Subcutaneous abdominal adipose tissue (tissue), 5 donors: ENCODE data around the gene ZNF79.
A peak's percentile ranks its signal among the peaks of the same experiment; 100 is the strongest.

ENCODE experiments used
- H3K27ac ChIP-seq: one replicate; pipeline ENCODE4 v1.7.0; 2013; ENCODE audit warnings: low read depth, mild to moderate bottlenecking, inconsistent platforms, low read length, moderate library complexity
- H3K27me3 ChIP-seq, 5 donors: one replicate each; pipeline ENCODE4 v1.7.0; 2013; ENCODE audit warnings: low read length in 5 of 5, inconsistent platforms in 1 of 5; ENCODE audit not compliant: control insufficient read depth in 5 of 5, insufficient read depth in 4 of 5
- H3K36me3 ChIP-seq, 5 donors: one replicate each; pipeline ENCODE4 v1.7.0; 2013; ENCODE audit warnings: low read length in 5 of 5; ENCODE audit not compliant: control insufficient read depth in 5 of 5, insufficient read depth in 5 of 5
- H3K4me1 ChIP-seq, 5 donors: one replicate each; pipeline ENCODE4 v1.7.0; 2013; ENCODE audit warnings: low read length in 5 of 5, mild to moderate bottlenecking in 3 of 5, moderate library complexity in 1 of 5; ENCODE audit not compliant: control insufficient read depth in 5 of 5, insufficient read depth in 5 of 5
- H3K4me3 ChIP-seq, 5 donors: one replicate each; pipeline ENCODE4 v1.7.0; 2013; ENCODE audit warnings: low read length in 5 of 5, low read depth in 1 of 5
- H3K9ac ChIP-seq, 5 donors: one replicate each; pipeline ENCODE4 v1.7.0; 2013; ENCODE audit warnings: low read length in 5 of 5, mild to moderate bottlenecking in 4 of 5, moderate library complexity in 3 of 5
- H3K9me3 ChIP-seq, 5 donors: one replicate each; pipeline ENCODE4 v1.7.0; 2013; ENCODE audit warnings: low read length in 5 of 5; ENCODE audit not compliant: control insufficient read depth in 5 of 5
- donor health status: healthy.
- donor health status: healthy.
- donor health status: healthy.
- donor health status: healthy.
- donor health status: healthy.

The ZNF79 gene

DNA sequence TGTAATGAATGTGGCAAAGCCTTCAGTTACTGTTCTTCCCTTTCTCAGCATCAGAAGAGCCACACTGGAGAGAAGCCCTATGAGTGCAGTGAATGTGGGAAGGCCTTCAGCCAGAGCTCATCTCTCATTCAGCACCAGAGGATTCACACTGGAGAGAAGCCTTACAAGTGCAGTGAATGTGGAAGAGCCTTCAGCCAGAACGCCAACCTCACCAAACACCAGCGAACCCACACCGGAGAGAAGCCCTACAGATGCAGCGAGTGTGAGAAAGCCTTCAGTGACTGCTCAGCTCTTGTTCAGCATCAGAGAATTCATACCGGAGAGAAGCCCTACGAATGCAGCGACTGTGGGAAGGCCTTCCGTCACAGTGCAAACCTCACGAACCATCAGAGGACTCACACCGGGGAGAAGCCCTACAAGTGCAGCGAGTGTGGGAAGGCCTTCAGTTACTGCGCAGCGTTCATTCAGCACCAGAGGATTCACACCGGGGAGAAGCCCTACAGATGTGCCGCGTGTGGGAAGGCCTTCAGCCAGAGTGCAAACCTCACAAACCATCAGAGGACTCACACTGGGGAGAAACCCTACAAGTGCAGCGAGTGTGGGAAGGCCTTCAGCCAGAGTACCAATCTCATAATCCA lies 20.2 kb downstream of the ZNF79 start:
- no peak overlapping the region for H3K4me3 ChIP-seq
- peaks cover 0 to 13% (median 10%) of the 10 kb centered on the region in 5 donors for H3K9me3 ChIP-seq
- H3K4me1 ChIP-seq: peaks cover 0 to 16% (median 12%) of the 10 kb centered on the region in 5 donors
- peaks cover 10 to 87% (median 78%) of the 10 kb centered on the region in 5 donors for H3K36me3 ChIP-seq
- no peak overlapping the region for H3K9ac ChIP-seq
- no peak overlapping the region for H3K27ac ChIP-seq
- H3K27me3 ChIP-seq: no peaks in the 10 kb centered on the region

DNA sequence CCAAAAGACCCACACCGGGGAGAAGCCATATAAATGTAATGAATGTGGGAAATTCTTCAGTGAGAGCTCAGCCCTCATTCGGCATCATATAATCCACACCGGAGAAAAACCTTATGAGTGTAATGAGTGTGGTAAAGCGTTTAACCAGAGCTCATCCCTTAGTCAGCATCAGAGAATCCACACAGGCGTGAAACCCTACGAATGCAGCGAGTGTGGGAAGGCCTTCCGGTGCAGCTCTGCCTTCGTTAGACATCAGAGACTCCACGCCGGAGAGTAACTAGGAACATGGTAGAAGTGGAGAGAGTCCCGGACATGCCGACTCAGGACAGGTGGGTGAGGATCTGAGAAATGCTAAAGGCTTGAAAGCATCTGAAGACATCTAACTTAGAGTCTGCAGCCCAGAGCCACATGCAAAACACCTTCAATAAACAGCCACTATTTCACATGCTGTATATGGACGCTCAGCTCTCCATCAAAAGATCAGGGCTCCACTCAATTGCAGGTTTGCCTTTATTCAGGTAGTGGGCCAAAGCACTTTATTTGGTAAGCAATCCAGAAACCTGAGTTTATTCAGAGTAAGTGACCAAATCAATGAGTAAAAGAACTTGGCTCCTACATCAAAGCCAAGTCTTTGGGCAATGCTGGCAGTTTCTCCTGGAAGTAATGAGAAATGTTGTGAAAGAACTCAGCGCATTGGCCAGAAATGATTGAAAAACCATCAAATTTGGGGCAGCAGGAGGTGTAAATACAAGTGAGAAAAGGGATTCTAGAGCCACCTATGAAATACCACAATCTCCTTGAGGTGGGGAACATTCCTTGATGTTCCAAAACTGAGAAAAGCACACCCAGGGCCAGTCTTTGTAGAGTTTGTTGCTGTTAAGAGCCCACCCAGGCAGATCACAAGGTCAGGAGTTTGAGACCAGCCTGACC lies 21.0 kb downstream of the ZNF79 start:
- Histone ChIP-seq H3K4me1 (peaks cover 5 to 23% (median 20%) of the 10 kb centered on the region in 5 donors), H3K9ac (no peak overlapping the region), H3K9me3 (peaks cover 0 to 13% (median 10%) of the 10 kb centered on the region in 5 donors), H3K27ac (no peak overlapping the region), H3K27me3 (no peaks in the 10 kb centered on the region), H3K4me3 (no peak overlapping the region), H3K36me3 (peaks cover 10 to 84% (median 77%) of the 10 kb centered on the region in 5 donors)

DNA sequence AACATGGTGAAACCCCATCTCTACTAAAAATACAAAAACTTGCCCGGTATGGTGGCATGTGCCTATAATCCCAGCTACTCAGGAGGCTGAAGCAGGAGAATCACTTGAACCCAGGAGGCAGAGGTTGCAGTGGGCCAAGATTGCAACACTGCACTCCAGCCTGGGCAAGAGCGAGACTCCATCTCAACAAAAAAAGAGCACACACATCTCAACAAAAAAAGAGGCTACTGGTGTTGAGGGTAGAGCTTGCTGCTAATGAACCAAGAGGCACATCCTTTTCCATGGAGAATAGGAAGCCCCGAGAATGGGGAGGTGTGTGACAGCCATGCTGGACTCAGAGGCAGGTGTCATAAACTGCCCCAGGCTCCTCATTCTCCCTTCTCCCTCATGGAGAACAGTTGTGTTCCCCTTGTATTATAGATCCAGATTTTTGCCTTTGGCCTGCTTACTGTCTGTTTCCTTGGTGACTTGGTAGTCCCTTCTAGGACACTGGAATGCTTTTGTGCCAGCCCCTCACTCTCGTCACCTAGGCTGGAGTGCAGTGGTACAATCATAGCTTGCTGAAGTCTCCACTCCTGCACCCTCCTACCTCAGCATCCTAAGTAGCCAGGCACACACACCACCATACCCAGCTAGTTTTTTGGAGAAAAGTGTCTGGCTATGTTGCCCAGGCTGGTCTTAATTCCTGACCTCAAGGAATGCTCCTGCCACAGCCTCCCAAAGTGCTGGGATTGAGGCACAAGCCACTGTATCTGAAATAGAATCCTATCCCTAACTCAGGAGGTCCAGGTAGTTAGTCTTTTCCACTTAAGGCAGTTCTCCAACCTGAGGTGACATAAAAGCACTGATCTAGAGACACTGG lies 21.9 kb downstream of the ZNF79 start:
- H3K27me3 ChIP-seq: no peaks in the 10 kb centered on the region
- H3K9ac ChIP-seq: no peak overlapping the region
- H3K4me1 ChIP-seq: peaks cover 8 to 32% (median 29%) of the 10 kb centered on the region in 5 donors
- H3K27ac ChIP-seq: no peak overlapping the region
- H3K4me3 ChIP-seq: no peak overlapping the region
- H3K9me3 ChIP-seq: peaks cover 0 to 13% (median 10%) of the 10 kb centered on the region in 5 donors
- H3K36me3 ChIP-seq: peaks cover 10 to 75% (median 68%) of the 10 kb centered on the region in 5 donors

DNA sequence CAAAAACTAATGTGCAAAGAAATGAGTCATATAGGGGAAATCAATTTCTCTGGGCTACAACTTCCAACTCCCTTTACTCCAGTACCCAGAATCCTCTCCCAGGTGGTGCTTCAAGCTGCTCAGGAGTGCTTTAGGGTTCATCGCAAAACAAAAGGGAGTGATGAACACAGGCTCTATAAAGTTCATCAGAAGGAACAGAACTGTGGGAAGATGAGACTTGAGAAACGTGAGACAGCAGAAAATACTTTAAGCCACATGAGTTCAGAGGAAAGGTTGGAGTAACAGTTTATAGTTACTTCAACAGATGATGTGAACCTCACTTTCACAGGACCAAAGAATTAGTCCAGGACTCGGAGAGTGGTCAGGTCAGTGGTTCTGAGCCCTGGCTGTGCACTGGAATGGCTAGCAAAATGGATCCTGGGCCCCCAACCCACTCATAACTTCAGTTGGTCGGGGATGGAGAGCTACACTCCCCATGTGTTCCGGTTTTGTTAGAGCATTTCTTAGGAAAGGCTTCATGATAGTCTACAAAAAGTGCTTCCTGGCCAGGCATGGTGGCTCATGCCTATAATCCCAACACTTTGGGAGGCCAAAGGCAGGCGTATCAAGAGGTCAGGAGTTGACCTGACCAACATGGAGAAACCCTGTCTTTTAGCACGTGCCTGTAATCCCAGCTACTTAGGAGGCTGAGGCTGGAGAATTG lies 22.7 kb downstream of the ZNF79 start:
- Histone ChIP-seq H3K36me3 (peaks cover 10 to 71% (median 65%) of the 10 kb centered on the region in 5 donors), H3K4me1 (peaks cover 8 to 36% (median 33%) of the 10 kb centered on the region in 5 donors), H3K9me3 (peaks cover 0 to 13% (median 10%) of the 10 kb centered on the region in 5 donors), H3K4me3 (no peak overlapping the region), H3K27me3 (no peaks in the 10 kb centered on the region), H3K27ac (no peak overlapping the region), H3K9ac (no peak overlapping the region)

DNA sequence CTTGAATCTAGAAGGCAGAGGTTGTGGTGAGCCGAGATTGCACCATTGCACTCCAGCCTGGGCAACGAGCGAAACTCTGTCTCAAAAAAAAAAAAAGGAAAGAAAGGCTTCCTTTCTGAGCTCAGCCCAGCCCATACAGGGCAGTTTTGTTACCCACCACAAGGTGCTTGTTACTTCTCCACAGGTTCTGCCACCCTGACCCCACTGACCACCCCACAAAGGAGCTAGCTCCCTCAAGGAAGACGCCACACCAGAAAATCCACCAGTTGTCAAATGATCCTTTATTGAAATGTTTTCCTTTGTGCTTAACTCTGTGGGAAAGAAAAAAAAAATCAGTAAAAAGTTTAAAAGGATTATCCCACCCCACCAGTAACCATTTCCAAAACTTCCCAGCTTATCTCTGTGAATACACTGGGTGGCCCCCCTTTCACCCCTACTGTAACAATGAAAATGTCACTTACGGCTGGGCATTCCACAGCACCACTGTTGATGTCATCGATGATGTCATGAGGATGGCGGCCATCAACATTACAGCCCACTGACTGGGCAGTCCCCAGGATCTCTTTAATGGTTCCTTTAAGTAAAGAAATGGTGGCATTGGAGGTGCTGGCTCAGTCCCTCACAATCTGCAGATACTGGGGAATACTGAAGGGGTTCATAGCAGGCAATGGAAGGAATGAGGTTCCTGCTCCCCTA lies 23.4 kb downstream of the ZNF79 start:
- Histone ChIP-seq H3K36me3 (peaks cover 10 to 68% (median 62%) of the 10 kb centered on the region in 5 donors), H3K9ac (no peak overlapping the region), H3K9me3 (peaks cover 0 to 13% (median 10%) of the 10 kb centered on the region in 5 donors), H3K27ac (no peak overlapping the region), H3K4me3 (no peak overlapping the region), H3K27me3 (no peaks in the 10 kb centered on the region), H3K4me1 (peaks cover 8 to 43% (median 40%) of the 10 kb centered on the region in 5 donors)

DNA sequence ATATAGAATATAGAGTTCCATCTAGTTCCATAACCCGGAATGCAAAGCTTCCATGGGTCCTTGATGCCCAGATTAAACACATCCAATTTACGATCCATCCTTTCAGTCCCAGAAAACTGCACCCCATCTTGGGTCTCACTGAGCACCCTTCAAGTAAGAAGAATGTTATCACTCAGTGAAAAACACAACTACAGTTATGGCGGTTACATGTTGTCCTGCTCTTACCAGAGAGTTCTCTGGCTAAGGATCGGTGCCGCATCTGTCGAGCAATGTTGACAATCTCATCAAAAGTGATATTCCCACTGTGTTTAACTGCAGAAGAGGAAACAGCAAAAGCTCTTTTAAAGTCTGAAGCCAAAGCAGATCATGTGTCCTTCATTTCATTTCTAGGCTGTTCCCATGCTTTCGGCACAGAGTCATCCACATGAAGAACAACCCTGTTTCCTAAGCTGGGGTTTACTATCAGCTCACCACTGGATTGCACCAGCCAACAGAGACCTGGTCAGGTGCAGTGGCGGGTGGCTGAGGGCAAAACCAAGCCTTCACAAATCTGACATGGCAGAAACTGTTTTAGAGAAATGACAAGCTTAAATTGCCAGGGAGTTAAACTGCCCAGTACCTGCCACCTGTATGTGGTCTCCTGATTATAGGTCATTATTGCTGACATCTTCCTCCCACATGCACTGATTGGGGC lies 24.1 kb downstream of the ZNF79 start:
- H3K4me3 ChIP-seq: no peak overlapping the region
- H3K27ac ChIP-seq: peak overlapping the region; percentile 92
- H3K27me3 ChIP-seq: no peaks in the 10 kb centered on the region
- peaks cover 0 to 13% (median 10%) of the 10 kb centered on the region in 5 donors for H3K9me3 ChIP-seq
- H3K36me3 ChIP-seq: peaks cover 10 to 61% (median 58%) of the 10 kb centered on the region in 5 donors
- no peak overlapping the region for H3K9ac ChIP-seq
- H3K4me1 ChIP-seq: peaks cover 8 to 50% (median 42%) of the 10 kb centered on the region in 5 donors

GRCh38 chr9:127449332-127449966 lies 25.3 kb downstream of the ZNF79 start:
- Histone ChIP-seq H3K27me3 (no peaks in the 10 kb centered on the region), H3K9ac (peak overlapping the region; percentile 79 to 98 (median 93)), H3K9me3 (peaks cover 0 to 6% (median 5%) of the 10 kb centered on the region in 5 donors), H3K4me1 (peaks cover 8 to 51% (median 42%) of the 10 kb centered on the region in 5 donors), H3K27ac (peak overlapping the region; percentile 92), H3K4me3 (peak overlapping the region; percentile 48 to 92 (median 87)), H3K36me3 (peaks cover 10 to 57% (median 54%) of the 10 kb centered on the region in 5 donors)

DNA sequence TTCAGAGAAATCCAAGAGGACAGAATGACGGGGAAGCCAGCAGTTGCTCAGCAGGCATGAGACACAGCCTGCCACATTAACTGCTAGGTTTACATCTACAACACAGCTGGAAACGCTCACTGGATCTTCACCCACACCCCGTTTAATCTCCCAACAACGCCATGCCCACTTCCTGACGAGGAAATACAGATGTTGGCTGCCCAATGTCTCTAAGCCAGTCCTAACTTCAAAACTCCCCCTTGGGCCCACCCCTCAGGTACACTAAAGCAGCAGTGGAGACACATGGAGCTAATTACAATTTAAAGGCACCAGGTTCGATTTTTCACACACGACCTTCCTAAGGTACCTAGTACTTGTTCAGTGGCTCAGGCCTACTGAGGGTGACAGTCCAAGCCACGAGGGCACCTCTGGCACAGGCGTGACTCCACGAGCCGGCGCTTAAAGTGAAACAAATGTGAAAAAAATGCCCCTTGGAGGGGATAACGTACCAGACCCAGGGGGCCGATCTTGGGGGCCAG lies 26.1 kb downstream of the ZNF79 start:
- Histone ChIP-seq H3K27ac (peak overlapping the region; percentile 92), H3K4me3 (peak overlapping the region; percentile 48 to 92 (median 87)), H3K27me3 (no peaks in the 10 kb centered on the region), H3K4me1 (peaks cover 8 to 57% (median 42%) of the 10 kb centered on the region in 5 donors), H3K9ac (peak overlapping the region; percentile 79 to 98 (median 93)), H3K36me3 (peaks cover 10 to 55% (median 48%) of the 10 kb centered on the region in 5 donors), H3K9me3 (no peaks in the 10 kb centered on the region)
